Measurements from ENCODE around the gene PBX4. TPM values are rescaled to one million over a fixed set of nuclear protein-coding genes. Genes with fewer than 3 reads are reported as not detected.

The PBX4 gene
- total RNA-seq, 1 experiment from 2014 or later = 11.6 TPM

GRCh38 chr19:19606021-19606420 is 12.5 kb downstream of the PBX4 start (continued):
- TF ChIP-seq CBX3 (IDR thresholded peaks at IDR 0.05; ENCODE audit: low read depth) = peak; percentile 78

- peaks cover 7% of the 10 kb centered on the region for H3K79me2 ChIP-seq (ENCODE audit: insufficient read depth, low read length)
- no peaks in the 10 kb centered on the region; a peak in 2 of 4 replicates for H3K36me3 ChIP-seq (ENCODE audit: control insufficient read depth in 1 of 2, insufficient read depth in 2 of 2, low read length in 2 of 2)
- H3K9me2 ChIP-seq (ENCODE audit: insufficient read depth) = no peaks in the 10 kb centered on the region
- no peak overlapping the region for H3K4me3 ChIP-seq (replicated peaks in 1 of 2; ENCODE audit: low read depth in 1 of 2, low read length in 2 of 2)
- H3K27me3 ChIP-seq (ENCODE audit: insufficient read depth, low read length) = no peaks in the 10 kb centered on the region
- H3K9ac ChIP-seq (ENCODE audit: low read length) = no peak overlapping the region
- H4K20me1 ChIP-seq (ENCODE audit: insufficient read depth) = no peaks in the 10 kb centered on the region
- TF ChIP-seq ZNF274 (IDR thresholded peaks at IDR 0.05; ENCODE audit: low read depth, low read length) (no peak), CTCF (IDR thresholded peaks at IDR 0.05 in 2 of 3, conservative IDR thresholded peaks at IDR 0.05 in 1 of 3; ENCODE audit: borderline replicate concordance in 1 of 3, insufficient read depth in 1 of 3, low read depth in 2 of 3, low read length in 2 of 3) (no peak), ZFX (IDR thresholded peaks at IDR 0.05) (no peak), POLR2AphosphoS5 (IDR thresholded peaks at IDR 0.05; ENCODE audit: low read depth, low read length) (no peak), RAD21 (IDR thresholded peaks at IDR 0.05; ENCODE audit: low read depth) (no peak), SIN3A (IDR thresholded peaks at IDR 0.05; ENCODE audit: low read depth) (no peak), YY1 (IDR thresholded peaks at IDR 0.05; ENCODE audit: extremely low read depth, insufficient replicate concordance, low read depth, low read length) (no peak), CEBPB (IDR thresholded peaks at IDR 0.05; ENCODE audit: low read depth) (no peak), MAX (IDR thresholded peaks at IDR 0.05) (no peak), SRF (IDR thresholded peaks at IDR 0.05; ENCODE audit: low read depth) (no peak), SP1 (IDR thresholded peaks at IDR 0.05; ENCODE audit: low read depth) (no peak), CBX3 (IDR thresholded peaks at IDR 0.05; ENCODE audit: low read depth) (no peak), ELF1 (IDR thresholded peaks at IDR 0.05; ENCODE audit: borderline replicate concordance, low read depth) (no peak), FOSL1 (IDR thresholded peaks at IDR 0.05; ENCODE audit: low read depth) (no peak), ATF3 (IDR thresholded peaks at IDR 0.05) (no peak), EZH2phosphoT487 (IDR thresholded peaks at IDR 0.05; ENCODE audit: borderline replicate concordance) (no peak), POLR2A (IDR thresholded peaks at IDR 0.05; ENCODE audit: borderline replicate concordance, extremely low read depth, insufficient read depth, insufficient read length) (no peak), ZBTB33 (IDR thresholded peaks at IDR 0.05; ENCODE audit: extremely low read depth, insufficient replicate concordance, low read length) (no peak), EGR1 (IDR thresholded peaks at IDR 0.05; ENCODE audit: low read depth) (no peak)
- H3K9me3 ChIP-seq (ENCODE audit: control insufficient read depth in 1 of 2, insufficient read depth in 1 of 2, low read depth in 1 of 2, low read length in 2 of 2) = no peaks in the 10 kb centered on the region
- CTCF ChIA-PET = no interaction called here
- no TSS peak for BruUV-seq (replicated peaks)
- H3K27ac ChIP-seq (ENCODE audit: low read depth, low read length) = no peak overlapping the region
- DNase-seq (ENCODE audit: low read depth, low spot score) = no peak
- RAD21 ChIA-PET (ENCODE audit: low non-redundant PET in 1 of 2, low total read pairs in 2 of 2, uncharacterized antibody in 2 of 2, unreplicated experiment in 2 of 2) = no interaction called here
- peaks cover 21 to 36% of the 10 kb centered on the region in 2 experiments for H3K4me1 ChIP-seq (ENCODE audit: control insufficient read depth in 1 of 2, insufficient read depth in 2 of 2, low read length in 2 of 2)
- no peak for ATAC-seq
- no peak overlapping the region for H3K4me2 ChIP-seq (ENCODE audit: low read length)
- POLR2A ChIA-PET = interaction anchor here (1.0 kb wide), 1 partner anchor 26 kb away, joined by 3 read pairs; the partner anchor contains the start of gene LPAR2
- intact Hi-C loops (cut with micrococcal nuclease) = no loop called here
- no peak overlapping the region for H2AFZ ChIP-seq (ENCODE audit: low read depth, low read length, poor library complexity, severe bottlenecking)
Measured at GRCh38 chr19:19602713-19603324, 15.7 kb downstream of the PBX4 start.
